Measurements from ENCODE around the gene FMNL1.
A peak's percentile ranks its signal among the peaks of the same experiment; 100 is the strongest.

FMNL1 gene

GRCh38 chr17:45222996-45223538, 1.4 kb downstream of the FMNL1 start:
- no peak for DNase-seq

- no peak for DNase-seq
Observed at GRCh38 chr17:45223539-45224528, 2.1 kb downstream of the FMNL1 start.

GRCh38 chr17:45224671-45225050, 3.0 kb downstream of the FMNL1 start:
- no peak for DNase-seq

- DNase-seq: no peak
Observed at GRCh38 chr17:45225051-45225700, 3.5 kb downstream of the FMNL1 start.

GRCh38 chr17:45225964-45226530, 4.4 kb downstream of the FMNL1 start:
- no peak for DNase-seq

- DNase-seq: no peak
Observed at GRCh38 chr17:45226576-45226975, 4.9 kb downstream of the FMNL1 start.

GRCh38 chr17:45227101-45227925, 5.6 kb downstream of the FMNL1 start:
- DNase-seq: no peak

- DNase-seq: no peak
Observed at GRCh38 chr17:45227926-45228762, 6.5 kb downstream of the FMNL1 start.

GRCh38 chr17:45228763-45229539, 7.3 kb downstream of the FMNL1 start:
- no peak for DNase-seq

- DNase-seq: no peak
Observed at GRCh38 chr17:45229681-45230409, 8.2 kb downstream of the FMNL1 start.

GRCh38 chr17:45230410-45230786, 8.7 kb downstream of the FMNL1 start:
- no peak for DNase-seq

GRCh38 chr17:45230787-45231480, 9.2 kb downstream of the FMNL1 start:
- DNase-seq: peak; percentile 22

GRCh38 chr17:45231481-45232116, 9.9 kb downstream of the FMNL1 start:
- DNase-seq: no peak

- no peak for DNase-seq
Observed at GRCh38 chr17:45232514-45233422, 11.1 kb downstream of the FMNL1 start.

GRCh38 chr17:45233423-45233924, 11.8 kb downstream of the FMNL1 start:
- no peak for DNase-seq

- no peak for DNase-seq
Observed at GRCh38 chr17:45234641-45235415, 13.1 kb downstream of the FMNL1 start.
